A673 (cell line): ENCODE data around the gene ATP13A1. TPM values are rescaled to one million over a fixed set of nuclear protein-coding genes. Genes with fewer than 3 reads are reported as not detected.

Source experiments
- BruUV-seq: library from RNA; stranded (reverse); fragments of 400-500 nt; replicated peaks from 2 replicates; lab custom pipeline; 2021; lab: Mats Ljungman, UMichigan
- CTCF ChIA-PET: fragments of 300-600 bp; sonication (Branson Sonifier 250); formaldehyde crosslinking; loops from one replicate; lab custom pipeline; 2022; ENCODE audit warnings: antibody characterized with exemption; lab: Charles Lee
- POLR2A ChIA-PET: fragments of 300-600 bp; sonication (Branson Sonifier 250); formaldehyde crosslinking; loops from one replicate; lab custom pipeline; 2022; ENCODE audit warnings: antibody characterized with exemption; ENCODE audit not compliant: low non-redundant PET; lab: Charles Lee
- DNase-seq: peaks from one replicate; pipeline ENCODE4 v3.0.0-alpha.2; 2015; ENCODE audit warnings: low spot score
- H3K27ac ChIP-seq: fragments of 200-600 bp; sonication (generic); 2 replicates; pipeline ENCODE4 v1.5.1; 2016; ENCODE audit warnings: mixed run types, low read depth, mild to moderate bottlenecking, mixed read lengths, antibody characterized with exemption, low read length; ENCODE audit not compliant: poor library complexity, severe bottlenecking
- H3K27me3 ChIP-seq: fragments of 200-600 bp; sonication (generic); replicated peaks from 2 replicates; pipeline ENCODE4 v1.6.1; 2017; ENCODE audit warnings: mixed run types, low read depth, mild to moderate bottlenecking, mixed read lengths, antibody characterized with exemption, low read length; ENCODE audit not compliant: insufficient read depth, poor library complexity
- H3K36me3 ChIP-seq: fragments of 200-600 bp; sonication (generic); 2 replicates; pipeline ENCODE4 v1.6.1; 2016; ENCODE audit warnings: mixed run types, mild to moderate bottlenecking, mixed read lengths, antibody characterized with exemption, low read length; ENCODE audit not compliant: insufficient read depth, poor library complexity, severe bottlenecking
- H3K4me1 ChIP-seq: fragments of 200-600 bp; sonication (generic); 2 replicates; pipeline ENCODE4 v1.6.1; 2017; ENCODE audit warnings: mixed run types, mild to moderate bottlenecking, mixed read lengths, antibody characterized with exemption, low read length; ENCODE audit not compliant: insufficient read depth, poor library complexity, severe bottlenecking
- H3K4me3 ChIP-seq: fragments of 200-600 bp; sonication (generic); 2 replicates; pipeline ENCODE4 v1.5.1; 2016; ENCODE audit warnings: low read depth, mixed run types, mild to moderate bottlenecking, mixed read lengths, low read length; ENCODE audit not compliant: poor library complexity, severe bottlenecking
- H3K9me3 ChIP-seq: fragments of 200-600 bp; sonication (generic); 2 replicates; pipeline ENCODE4 v1.6.1; 2016; ENCODE audit warnings: mixed run types, low read depth, mild to moderate bottlenecking, mixed read lengths, antibody characterized with exemption, low read length; ENCODE audit not compliant: poor library complexity, severe bottlenecking
- EZH2 ChIP-seq: fragments of 200-600 bp; sonication (generic); IDR thresholded peaks from 2 replicates; pipeline ENCODE4 v1.6.1; 2017; ENCODE audit warnings: borderline replicate concordance, low read depth, mild to moderate bottlenecking, mixed read lengths, antibody characterized with exemption, low read length; ENCODE audit not compliant: poor library complexity, severe bottlenecking
- intact Hi-C: fragments of 100-400 bp; cut with micrococcal nuclease; formaldehyde crosslinking; loops from one replicate; pipeline ENCODE4 v1.10.0; 2022; ENCODE audit not compliant: unreplicated experiment
- total RNA-seq: library from RNA; stranded (reverse); gene quantifications from 2 replicates; pipeline ENCODE4 v1.2.3, GENCODE V29; 2021
- TF ChIP-seq, protein P1 (sequence below): fragments of 300-800, 200-600 bp; sonication (generic); conservative IDR thresholded peaks from 2 replicates; pipeline ENCODE4 v1.5.1; 2017; ENCODE audit warnings: low read depth, mild to moderate bottlenecking, antibody characterized with exemption, low read length, moderate library complexity, mixed read lengths

Gene ATP13A1
- total RNA-seq, 1 experiment from 2014 or later, result 94.4 TPM

GRCh38 chr19:19679176-19680073, 15.9 kb upstream of the ATP13A1 start:
- ChIA-PET CTCF (no interaction called here), POLR2A (no interaction called here)
- TF ChIP-seq, protein P1, sequence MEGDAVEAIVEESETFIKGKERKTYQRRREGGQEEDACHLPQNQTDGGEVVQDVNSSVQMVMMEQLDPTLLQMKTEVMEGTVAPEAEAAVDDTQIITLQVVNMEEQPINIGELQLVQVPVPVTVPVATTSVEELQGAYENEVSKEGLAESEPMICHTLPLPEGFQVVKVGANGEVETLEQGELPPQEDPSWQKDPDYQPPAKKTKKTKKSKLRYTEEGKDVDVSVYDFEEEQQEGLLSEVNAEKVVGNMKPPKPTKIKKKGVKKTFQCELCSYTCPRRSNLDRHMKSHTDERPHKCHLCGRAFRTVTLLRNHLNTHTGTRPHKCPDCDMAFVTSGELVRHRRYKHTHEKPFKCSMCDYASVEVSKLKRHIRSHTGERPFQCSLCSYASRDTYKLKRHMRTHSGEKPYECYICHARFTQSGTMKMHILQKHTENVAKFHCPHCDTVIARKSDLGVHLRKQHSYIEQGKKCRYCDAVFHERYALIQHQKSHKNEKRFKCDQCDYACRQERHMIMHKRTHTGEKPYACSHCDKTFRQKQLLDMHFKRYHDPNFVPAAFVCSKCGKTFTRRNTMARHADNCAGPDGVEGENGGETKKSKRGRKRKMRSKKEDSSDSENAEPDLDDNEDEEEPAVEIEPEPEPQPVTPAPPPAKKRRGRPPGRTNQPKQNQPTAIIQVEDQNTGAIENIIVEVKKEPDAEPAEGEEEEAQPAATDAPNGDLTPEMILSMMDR, result no peak
- TF ChIP-seq EZH2, result no peak
- peaks cover 34% of the 10 kb centered on the region for H3K36me3 ChIP-seq
- peaks cover 28% of the 10 kb centered on the region for H3K9me3 ChIP-seq
- no peak for DNase-seq
- no peak overlapping the region for H3K4me3 ChIP-seq
- intact Hi-C loops, result no loop called here
- H3K27me3 ChIP-seq, result no peaks in the 10 kb centered on the region
- TSS peak; percentile 8 for BruUV-seq
- no peaks in the 10 kb centered on the region for H3K4me1 ChIP-seq
- no peak overlapping the region for H3K27ac ChIP-seq

GRCh38 chr19:19677579-19677978, 14.1 kb upstream of the ATP13A1 start:
- no peaks in the 10 kb centered on the region for H3K4me1 ChIP-seq
- ChIA-PET POLR2A (no interaction called here), CTCF (no interaction called here)
- H3K4me3 ChIP-seq, result no peak overlapping the region
- no TSS peak for BruUV-seq
- H3K36me3 ChIP-seq, result peaks cover 40% of the 10 kb centered on the region
- H3K27ac ChIP-seq, result no peak overlapping the region
- TF ChIP-seq, protein P1, result no peak
- TF ChIP-seq EZH2, result no peak
- DNase-seq, result no peak
- no peaks in the 10 kb centered on the region for H3K27me3 ChIP-seq
- H3K9me3 ChIP-seq, result peaks cover 28% of the 10 kb centered on the region
- intact Hi-C loops, result no loop called here

DNA sequence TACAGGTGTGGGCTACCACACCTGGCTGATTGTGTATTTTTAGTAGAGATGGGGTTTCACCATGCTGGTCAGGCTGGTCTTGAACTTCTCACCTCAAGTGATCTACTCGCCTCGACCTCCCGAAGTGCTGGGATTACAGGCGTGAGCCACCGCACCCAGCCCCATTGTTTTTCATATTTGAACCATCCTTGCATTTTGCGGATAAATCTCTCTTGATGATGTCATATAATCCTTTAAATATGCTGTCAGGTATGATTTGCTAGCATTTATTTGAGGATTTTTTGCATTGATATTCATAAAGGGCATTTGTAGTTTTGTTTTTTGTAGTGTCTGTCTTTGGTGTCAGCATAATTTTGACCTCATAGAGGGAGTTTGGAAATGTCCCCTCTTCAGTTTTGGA, 10.8 kb upstream of the ATP13A1 start:
- ChIA-PET POLR2A (no interaction called here), CTCF (no interaction called here)
- no peak overlapping the region for H3K27ac ChIP-seq
- no peak for DNase-seq
- H3K27me3 ChIP-seq, result no peaks in the 10 kb centered on the region
- intact Hi-C loops, result no loop called here
- peaks cover 32% of the 10 kb centered on the region for H3K36me3 ChIP-seq
- TF ChIP-seq, protein P1, result no peak
- TF ChIP-seq EZH2, result no peak
- no TSS peak for BruUV-seq
- H3K4me1 ChIP-seq, result peaks cover 7% of the 10 kb centered on the region
- H3K9me3 ChIP-seq, result peaks cover 14% of the 10 kb centered on the region
- no peak overlapping the region for H3K4me3 ChIP-seq
